ENCODE data around the gene MLN. TPM values are rescaled to one million over a fixed set of nuclear protein-coding genes. Genes with fewer than 3 reads are reported as not detected.

Gene MLN
- total and polyA plus RNA-seq, 2 donors (not counting 1 experiment from before 2014, with no cell fraction given), result not detected

DNA sequence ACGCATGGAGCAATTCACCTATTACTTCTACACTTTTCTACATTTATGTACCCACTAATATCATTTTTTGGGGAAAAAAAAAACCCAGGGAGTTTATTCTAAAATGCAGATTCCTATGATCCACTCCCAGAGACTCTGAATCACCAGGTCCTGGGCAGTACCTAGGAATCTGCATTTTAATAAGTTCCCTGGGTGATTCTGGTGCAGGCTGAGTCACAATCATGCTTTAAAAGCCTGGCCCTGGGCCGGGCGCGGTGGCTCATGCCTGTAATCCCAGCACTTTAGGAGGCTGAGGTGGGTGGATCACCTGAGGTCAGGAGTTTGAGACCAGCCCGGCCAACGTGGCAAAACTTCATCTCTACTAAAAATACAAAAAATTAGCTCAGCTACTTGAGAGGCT is 43.3 kb upstream of the MLN start:
- CTCF ChIA-PET, result no interaction called here

DNA sequence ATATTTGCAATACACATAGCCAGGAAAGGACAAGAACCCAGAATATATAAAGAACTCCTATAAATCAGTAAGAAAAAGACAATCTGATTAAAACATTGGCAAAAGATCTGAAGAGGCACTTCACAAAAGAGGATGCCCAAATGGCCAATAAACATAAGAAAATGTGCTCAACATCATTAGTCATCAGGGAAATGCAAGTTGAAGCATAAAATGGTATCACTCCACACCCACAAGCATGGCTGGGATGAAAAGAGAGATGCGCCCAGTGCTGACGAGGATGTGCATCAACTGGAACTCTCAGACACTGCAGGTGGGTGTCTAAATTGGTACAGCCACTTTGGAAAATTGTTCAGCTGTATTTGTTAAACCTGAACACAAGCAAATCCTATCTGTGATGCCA is 42.4 kb upstream of the MLN start:
- intact Hi-C loops (cut with micrococcal nuclease), result no loop called here
- H3K27ac ChIP-seq (ENCODE audit: low read length in 2 of 2), result no peak overlapping the region
- H3K4me1 Mint-ChIP-seq, result no peaks in the 10 kb centered on the region
- no peaks in the 10 kb centered on the region for H3K36me3 ChIP-seq (replicated peaks in 1 of 2; ENCODE audit: control extremely low read depth in 1 of 2, control insufficient read depth in 1 of 2, extremely low read depth in 1 of 2, insufficient read depth in 2 of 2, low read length in 1 of 2)
- ChIA-PET CTCF (no interaction called here), POLR2A (no interaction called here)
- H3K27me3 ChIP-seq (replicated peaks in 1 of 4; ENCODE audit: control extremely low read depth in 1 of 4, control insufficient read depth in 3 of 4, insufficient read depth in 4 of 4, low read length in 3 of 4), result peaks cover 0 to 13% (median 2%) of the 10 kb centered on the region in 4 experiments
- no peaks in the 10 kb centered on the region for H3K79me2 ChIP-seq (ENCODE audit: control insufficient read depth, insufficient read depth, low read length)
- DNase-seq, result no peak
- H2AFZ ChIP-seq (ENCODE audit: insufficient read depth, low read depth, low read length, poor library complexity, severe bottlenecking), result no peak overlapping the region
- peaks cover 0 to 3% (median 0%) of the 10 kb centered on the region in 3 donors for H3K9me3 ChIP-seq (ENCODE audit: control extremely low read depth in 1 of 3, control insufficient read depth in 2 of 3, insufficient read depth in 1 of 3, low read length in 2 of 3)
- H3K9ac ChIP-seq (ENCODE audit: low read length), result no peak overlapping the region
- no peaks in the 10 kb centered on the region for H3K9me3 Mint-ChIP-seq (ENCODE audit: insufficient read depth)
- no peaks in the 10 kb centered on the region for H4K20me1 ChIP-seq (ENCODE audit: control insufficient read depth, insufficient read depth, low read length, poor library complexity, severe bottlenecking)
- H3K4me3 ChIP-seq (ENCODE audit: control extremely low read depth in 1 of 5, extremely low read depth in 1 of 5, insufficient read depth in 1 of 5, low read depth in 2 of 5, low read length in 4 of 5), result no peak overlapping the region
- no CpG with 5 or more reads among the region's 2 CpGs for WGBS (ENCODE audit: insufficient coverage)
- H3K27ac Mint-ChIP-seq, result no peak overlapping the region
- H3K4me3 Mint-ChIP-seq, result no peak overlapping the region
- TF ChIP-seq, protein P1, sequence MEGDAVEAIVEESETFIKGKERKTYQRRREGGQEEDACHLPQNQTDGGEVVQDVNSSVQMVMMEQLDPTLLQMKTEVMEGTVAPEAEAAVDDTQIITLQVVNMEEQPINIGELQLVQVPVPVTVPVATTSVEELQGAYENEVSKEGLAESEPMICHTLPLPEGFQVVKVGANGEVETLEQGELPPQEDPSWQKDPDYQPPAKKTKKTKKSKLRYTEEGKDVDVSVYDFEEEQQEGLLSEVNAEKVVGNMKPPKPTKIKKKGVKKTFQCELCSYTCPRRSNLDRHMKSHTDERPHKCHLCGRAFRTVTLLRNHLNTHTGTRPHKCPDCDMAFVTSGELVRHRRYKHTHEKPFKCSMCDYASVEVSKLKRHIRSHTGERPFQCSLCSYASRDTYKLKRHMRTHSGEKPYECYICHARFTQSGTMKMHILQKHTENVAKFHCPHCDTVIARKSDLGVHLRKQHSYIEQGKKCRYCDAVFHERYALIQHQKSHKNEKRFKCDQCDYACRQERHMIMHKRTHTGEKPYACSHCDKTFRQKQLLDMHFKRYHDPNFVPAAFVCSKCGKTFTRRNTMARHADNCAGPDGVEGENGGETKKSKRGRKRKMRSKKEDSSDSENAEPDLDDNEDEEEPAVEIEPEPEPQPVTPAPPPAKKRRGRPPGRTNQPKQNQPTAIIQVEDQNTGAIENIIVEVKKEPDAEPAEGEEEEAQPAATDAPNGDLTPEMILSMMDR (IDR thresholded peaks at IDR 0.05), result no peak
- TF ChIP-seq EZH2 (IDR thresholded peaks at IDR 0.05; ENCODE audit: borderline replicate concordance, insufficient read depth, low read depth, low read length, poor library complexity, severe bottlenecking), result no peak
- no peak for ATAC-seq (ENCODE audit: low read depth)
- peaks cover 23% of the 10 kb centered on the region for H3K27me3 Mint-ChIP-seq
- no peaks in the 10 kb centered on the region for H3K4me1 ChIP-seq (ENCODE audit: control insufficient read depth in 2 of 2, insufficient read depth in 2 of 2, low read length in 2 of 2)
- H3K4me2 ChIP-seq (replicated peaks; ENCODE audit: low read depth, low read length, poor library complexity, severe bottlenecking), result no peak overlapping the region

More for the DNA sequence above, 43.3 kb upstream of the MLN start:
- H3K4me2 ChIP-seq (replicated peaks; ENCODE audit: low read depth, low read length, poor library complexity, severe bottlenecking), result no peak overlapping the region
- POLR2A ChIA-PET, result no interaction called here
- no peak overlapping the region for H3K27ac Mint-ChIP-seq
- H3K4me3 ChIP-seq (ENCODE audit: control extremely low read depth in 1 of 5, extremely low read depth in 1 of 5, insufficient read depth in 1 of 5, low read depth in 2 of 5, low read length in 4 of 5), result no peak overlapping the region
- ATAC-seq (ENCODE audit: low read depth), result no peak
- H3K27me3 ChIP-seq (replicated peaks in 1 of 4; ENCODE audit: control extremely low read depth in 1 of 4, control insufficient read depth in 3 of 4, insufficient read depth in 4 of 4, low read length in 3 of 4), result peaks cover 0 to 22% (median 2%) of the 10 kb centered on the region in 4 experiments
- no peaks in the 10 kb centered on the region for H3K4me1 Mint-ChIP-seq
- H4K20me1 ChIP-seq (ENCODE audit: control insufficient read depth, insufficient read depth, low read length, poor library complexity, severe bottlenecking), result no peaks in the 10 kb centered on the region
- no peak overlapping the region for H3K27ac ChIP-seq (ENCODE audit: low read length in 2 of 2)
- no peaks in the 10 kb centered on the region for H3K9me3 Mint-ChIP-seq (ENCODE audit: insufficient read depth)
- no peak overlapping the region for H3K4me3 Mint-ChIP-seq
- no peaks in the 10 kb centered on the region for H3K4me1 ChIP-seq (ENCODE audit: control insufficient read depth in 2 of 2, insufficient read depth in 2 of 2, low read length in 2 of 2)
- TF ChIP-seq EZH2 (IDR thresholded peaks at IDR 0.05; ENCODE audit: borderline replicate concordance, insufficient read depth, low read depth, low read length, poor library complexity, severe bottlenecking), result no peak
- TF ChIP-seq, protein P1 (IDR thresholded peaks at IDR 0.05), result no peak
- 100% methylated on average over 2 of the region's 6 CpGs for WGBS (ENCODE audit: insufficient coverage)
- peaks cover 24% of the 10 kb centered on the region for H3K27me3 Mint-ChIP-seq
- no peak for DNase-seq
- no peaks in the 10 kb centered on the region for H3K36me3 ChIP-seq (replicated peaks in 1 of 2; ENCODE audit: control extremely low read depth in 1 of 2, control insufficient read depth in 1 of 2, extremely low read depth in 1 of 2, insufficient read depth in 2 of 2, low read length in 1 of 2)
- H2AFZ ChIP-seq (ENCODE audit: insufficient read depth, low read depth, low read length, poor library complexity, severe bottlenecking), result no peak overlapping the region
- peaks cover 0 to 3% (median 0%) of the 10 kb centered on the region in 3 donors for H3K9me3 ChIP-seq (ENCODE audit: control extremely low read depth in 1 of 3, control insufficient read depth in 2 of 3, insufficient read depth in 1 of 3, low read length in 2 of 3)
- intact Hi-C loops (cut with micrococcal nuclease), result no loop called here
- no peaks in the 10 kb centered on the region for H3K79me2 ChIP-seq (ENCODE audit: control insufficient read depth, insufficient read depth, low read length)
- H3K9ac ChIP-seq (ENCODE audit: low read length), result no peak overlapping the region

Measured in B cell (primary cell).